T-cell (primary cell): ENCODE results near the gene MTRFR. TPM values are rescaled to one million over a fixed set of nuclear protein-coding genes. Genes with fewer than 3 reads are reported as not detected.

Experiments
- ATAC-seq, 4 experiments: fragments of 200-7000 bp in 3 of 4; fragments of 150-1000 bp in 1 of 4; cut with Tn5 transposase; replicated peaks in 1 of 4; 1 replicate in 3 of 4; 2 replicates in 1 of 4; pipeline ENCODE4 v1.10.0; 2021; ENCODE audit warnings: moderate library complexity in 3 of 4, mild to moderate bottlenecking in 2 of 4, moderate number of reproducible peaks in 1 of 4
- CTCF ChIA-PET, 2 donors: fragments of 300-600 bp; sonication (Branson Sonifier 250); formaldehyde crosslinking; loops; one replicate each; lab custom pipeline; 2022; ENCODE audit warnings: antibody characterized with exemption in 2 of 2; lab: Charles Lee
- POLR2A ChIA-PET, 2 donors: fragments of 300-600 bp; sonication (Branson Sonifier 250); formaldehyde crosslinking; loops; one replicate each; lab custom pipeline; 2022; ENCODE audit warnings: antibody characterized with exemption in 2 of 2; lab: Charles Lee
- DNase-seq, 35 experiments: peaks; one replicate each; pipeline versions ENCODE4 v3.0.0 to v3.0.0-alpha.2; 2013 to 2023
- H3K27ac ChIP-seq: one replicate; pipeline ENCODE4 v1.5.1; 2013; ENCODE audit warnings: low read length
- H3K27me3 ChIP-seq, 2 experiments: replicated peaks in 1 of 2; 1 replicate in 1 of 2; 2 replicates in 1 of 2; pipeline versions ENCODE4 v1.6.1 to v1.7.0; 2013; ENCODE audit warnings: low read length in 1 of 2, mixed read lengths in 1 of 2; ENCODE audit not compliant: control insufficient read depth in 2 of 2, insufficient read depth in 2 of 2; ENCODE audit errors: extremely low read depth in 1 of 2
- H3K36me3 ChIP-seq, 2 donors: 1 replicate in 1 of 2; 2 replicates in 1 of 2; pipeline versions ENCODE4 v1.6.1 to v1.7.0; 2013; ENCODE audit warnings: low read length in 1 of 2; ENCODE audit not compliant: control insufficient read depth in 2 of 2, insufficient read depth in 1 of 2; ENCODE audit errors: extremely low read depth in 1 of 2
- H3K4me1 ChIP-seq, 2 experiments: 1 replicate in 1 of 2; 2 replicates in 1 of 2; pipeline versions ENCODE4 v1.6.1 to v1.7.0; 2013; ENCODE audit warnings: low read length in 2 of 2, mixed read lengths in 1 of 2; ENCODE audit not compliant: insufficient read depth in 2 of 2, control insufficient read depth in 1 of 2; ENCODE audit errors: extremely low read depth in 1 of 2
- H3K4me3 ChIP-seq, 2 donors: 1 replicate in 1 of 2; 2 replicates in 1 of 2; pipeline versions ENCODE4 v1.5.1 to v1.7.0; 2013; ENCODE audit warnings: mild to moderate bottlenecking in 2 of 2, low read length in 1 of 2, moderate library complexity in 1 of 2; ENCODE audit not compliant: control insufficient read depth in 1 of 2; ENCODE audit errors: extremely low read depth in 1 of 2
- H3K9me3 ChIP-seq: 2 replicates; pipeline ENCODE4 v1.7.0; 2013
- H3K27ac Mint-ChIP-seq, 2 donors: one replicate each; pipeline ENCODE4 v1.8.0; 2020 to 2021; ENCODE audit warnings: mild to moderate bottlenecking in 2 of 2, mixed read lengths in 2 of 2
- H3K27me3 Mint-ChIP-seq, 2 donors: one replicate each; pipeline ENCODE4 v1.8.0; 2021 to 2022; ENCODE audit warnings: mixed read lengths in 2 of 2
- H3K36me3 Mint-ChIP-seq: one replicate; pipeline ENCODE4 v1.8.0; 2021; ENCODE audit warnings: mixed read lengths
- H3K4me1 Mint-ChIP-seq, 3 donors: one replicate each; pipeline ENCODE4 v1.8.0; 2020 to 2022; ENCODE audit warnings: mixed read lengths in 3 of 3, mild to moderate bottlenecking in 1 of 3
- H3K4me3 Mint-ChIP-seq, 3 donors: one replicate each; pipeline ENCODE4 v1.8.0; 2020 to 2022; ENCODE audit warnings: mild to moderate bottlenecking in 3 of 3, mixed read lengths in 3 of 3, moderate library complexity in 3 of 3
- H3K9me3 Mint-ChIP-seq, 3 donors: one replicate each; pipeline ENCODE4 v1.8.0; 2020 to 2022; ENCODE audit warnings: mixed read lengths in 3 of 3
- WGBS: methylation state at CpG from one replicate; pipeline ENCODE4 v1.1.5; 2013; ENCODE audit warnings: missing lambda C conversion rate; ENCODE audit not compliant: insufficient coverage; 5-methylcytosine and 5-hydroxymethylcytosine counted together
- total RNA-seq, 35 experiments: library from RNA in 6 of 35; stranded (reverse) in 6 of 35; fragments of 120-200 nt in 1 of 35; gene quantifications; one replicate each; pipeline versions ENCODE4 v1.2.1 to v1.2.4 and lab custom pipeline; 2013 to 2026

Gene MTRFR
- total RNA-seq, 5 donors from 2014 or later (not counting 1 experiment from before 2014, with no cell fraction given), result 33.7 to 49.7 (median 42.4) TPM

- peaks cover 36% of the 10 kb centered on the region for H3K36me3 Mint-ChIP-seq
- Histone ChIP-seq H3K4me1 (no peaks in the 10 kb centered on the region), H3K4me3 (no peak overlapping the region), H3K27me3 (no peaks in the 10 kb centered on the region), H3K27ac (no peak overlapping the region), H3K9me3 (no peaks in the 10 kb centered on the region), H3K36me3 (peaks cover 12 to 54% of the 10 kb centered on the region in 2 donors)
- DNase-seq (no peak), ATAC-seq (no peak)
- no peaks in the 10 kb centered on the region for H3K4me1 Mint-ChIP-seq
- no peaks in the 10 kb centered on the region for H3K9me3 Mint-ChIP-seq
- no peak overlapping the region for H3K4me3 Mint-ChIP-seq
- no peak overlapping the region for H3K27ac Mint-ChIP-seq
- H3K27me3 Mint-ChIP-seq, result no peaks in the 10 kb centered on the region
- 98% methylated on average over 8 of the region's 9 CpGs for WGBS
- ChIA-PET CTCF (no interaction called here), POLR2A (no interaction called here)
These were observed 60.0 kb downstream of the MTRFR start for GRCh38 chr12:123293178-123293760.

GRCh38 chr12:123305136-123305535 is 71.9 kb downstream of the MTRFR start:
- Histone ChIP-seq H3K36me3 (peaks cover 6 to 89% of the 10 kb centered on the region in 2 donors), H3K4me1 (no peaks in the 10 kb centered on the region), H3K9me3 (no peaks in the 10 kb centered on the region), H3K4me3 (no peak overlapping the region), H3K27me3 (no peaks in the 10 kb centered on the region), H3K27ac (no peak overlapping the region)
- H3K36me3 Mint-ChIP-seq, result peaks cover 42% of the 10 kb centered on the region
- peak overlapping the region in 1 of 2 donors; percentile 47 for H3K27ac Mint-ChIP-seq
- no peaks in the 10 kb centered on the region for H3K27me3 Mint-ChIP-seq
- POLR2A ChIA-PET, result interaction anchor here (0.5 to 0.7 kb wide), 2 partner anchors 11 to 105 kb away, joined by 3 to 15 read pairs; no protein-coding TSS in a partner anchor
- no peak for ATAC-seq
- WGBS, result no CpG with 5 or more reads among the region's 3 CpGs
- CTCF ChIA-PET, result interaction anchor here in 1 of 2 donors (0.6 kb wide), 1 partner anchor 11 kb away, joined by 3 read pairs; no protein-coding TSS in a partner anchor
- no peak for DNase-seq
- H3K9me3 Mint-ChIP-seq, result no peaks in the 10 kb centered on the region
- H3K4me3 Mint-ChIP-seq, result no peak overlapping the region
- no peaks in the 10 kb centered on the region for H3K4me1 Mint-ChIP-seq

- Mint-ChIP-seq H3K36me3 (peaks cover 46% of the 10 kb centered on the region), H3K4me3 (no peak overlapping the region), H3K9me3 (no peaks in the 10 kb centered on the region), H3K27ac (no peak overlapping the region), H3K4me1 (no peaks in the 10 kb centered on the region), H3K27me3 (no peaks in the 10 kb centered on the region)
- ChIA-PET POLR2A (interaction anchor here in 1 of 2 donors (0.6 kb wide), 1 partner anchor 143 kb away, joined by 3 read pairs; no protein-coding TSS in a partner anchor), CTCF (interaction anchor here in 1 of 2 donors (0.6 kb wide), 1 partner anchor 1336 kb away, joined by 4 read pairs; no protein-coding TSS in a partner anchor)
- H3K4me3 ChIP-seq, result no peak overlapping the region
- H3K27me3 ChIP-seq, result no peaks in the 10 kb centered on the region
- no peak for ATAC-seq
- no peak overlapping the region for H3K27ac ChIP-seq
- peaks cover 6 to 92% of the 10 kb centered on the region in 2 donors for H3K36me3 ChIP-seq
- DNase-seq, result no peak
- H3K4me1 ChIP-seq, result no peaks in the 10 kb centered on the region
- 100% methylated on average over 1 of the region's 3 CpGs for WGBS
- H3K9me3 ChIP-seq, result no peaks in the 10 kb centered on the region
These were observed 73.0 kb downstream of the MTRFR start for GRCh38 chr12:123306200-123306599.

Other genes with a start within 250 kb of the MTRFR start
- gene PITPNM2, start 82.3 kb upstream of the MTRFR start, total RNA-seq, result 10 to 100 TPM; 32.0 to 56.5 (median 34.8) TPM
- gene MPHOSPH9, start 295 bp upstream of the MTRFR start, total RNA-seq, result 100 to 1,000 TPM in 1 of 5 donors, 10 to 100 TPM in 4; 48.5 to 105 (median 56.3) TPM
- 10 to 100 TPM in 1 of 5 donors, 1 to 10 TPM in 4; 3.5 to 10.8 (median 8.5) TPM for gene CDK2AP1, start 38.4 kb downstream of the MTRFR start, total RNA-seq
- gene SBNO1, start 131.4 kb downstream of the MTRFR start, total RNA-seq, result 10 to 100 TPM; 36.1 to 42.1 (median 38.6) TPM
- gene KMT5A, start 150.7 kb downstream of the MTRFR start, total RNA-seq, result 10 to 100 TPM; 21.1 to 34.2 (median 31.8) TPM
- gene RILPL2, start 203.2 kb downstream of the MTRFR start, total RNA-seq, result 10 to 100 TPM in 1 of 5 donors, 1 to 10 TPM in 4; 6.0 to 10.2 (median 7.1) TPM
- 10 to 100 TPM; 32.6 to 46.1 (median 43.2) TPM for gene SNRNP35, start 224.7 kb downstream of the MTRFR start, total RNA-seq